Upper lobe of left lung (tissue), 6 donors: ENCODE measurements around the gene TBXAS1. TPM values are rescaled to one million over a fixed set of nuclear protein-coding genes. Genes with fewer than 3 reads are reported as not detected.

Experiments used
- ATAC-seq, 2 donors: fragments of 200-7000 bp; cut with Tn5 transposase; one replicate each; pipeline ENCODE4 v1.9.1; 2022; ENCODE audit warnings: mild to moderate bottlenecking in 2 of 2, moderate library complexity in 2 of 2; ENCODE audit not compliant: low FRiP score in 2 of 2
- DNase-seq, 2 donors: peaks; one replicate each; pipeline ENCODE4 v3.0.0-alpha.2; 2019 to 2020
- H3K27ac ChIP-seq, 4 donors: fragments of 200-600 bp; sonication (generic); one replicate each; pipeline ENCODE4 v1.5.1; 2016 to 2019
- H3K27me3 ChIP-seq, 4 donors: fragments of 200-600 bp; sonication (generic); one replicate each; pipeline ENCODE4 v1.5.1; 2017 to 2019
- H3K36me3 ChIP-seq, 4 donors: fragments of 200-600 bp; sonication (generic); one replicate each; pipeline ENCODE4 v1.5.1; 2016 to 2019
- H3K4me1 ChIP-seq, 4 donors: fragments of 200-600 bp; sonication (generic); one replicate each; pipeline ENCODE4 v1.5.1; 2018 to 2019
- H3K4me3 ChIP-seq, 4 donors: fragments of 200-600 bp; sonication (generic); one replicate each; pipeline ENCODE4 v1.5.1; 2017 to 2019; ENCODE audit warnings: mild to moderate bottlenecking in 2 of 4, moderate library complexity in 1 of 4
- H3K9me3 ChIP-seq, 4 donors: fragments of 200-600 bp; sonication (generic); one replicate each; pipeline ENCODE4 v1.5.1; 2018 to 2019
- CTCF ChIP-seq, 6 experiments: fragments of 450-650 bp in 4 of 6; fragments of 200-600 bp in 2 of 6; sonication (generic) in 2 of 6; IDR thresholded peaks; one replicate each; pipeline ENCODE4 v1.5.1; 2016 to 2019; ENCODE audit warnings: antibody characterized with exemption in 6 of 6
- EP300 ChIP-seq, 4 donors: sonication (generic); formaldehyde crosslinking; IDR thresholded peaks; one replicate each; pipeline ENCODE4 v1.5.1; 2017; ENCODE audit warnings: antibody characterized with exemption in 4 of 4, control low read depth in 2 of 4
- POLR2A ChIP-seq, 4 donors: fragments of 450-650 bp; IDR thresholded peaks; one replicate each; pipeline ENCODE4 v1.5.1; 2016 to 2017; ENCODE audit warnings: antibody characterized with exemption in 4 of 4, mild to moderate bottlenecking in 2 of 4
- POLR2AphosphoS5 ChIP-seq, 2 donors: sonication (generic); formaldehyde crosslinking; IDR thresholded peaks; one replicate each; pipeline ENCODE4 v1.5.1; 2017; ENCODE audit warnings: antibody characterized with exemption in 2 of 2
- WGBS, 2 donors: methylation state at CpG; one replicate each; pipeline ENCODE4 v1.1.5; 2017 to 2018; 5-methylcytosine and 5-hydroxymethylcytosine counted together
- total RNA-seq, 6 donors: library from RNA; depleted of rRNA in 4 of 6; stranded (reverse); fragments of >200 nt in 4 of 6; gene quantifications; one replicate each; pipeline versions ENCODE4 v1.1.0 to v1.2.1, GENCODE V29; 2016 to 2021
- donor health status: DM: no; HTN: no; CAD: no; lungs with moderate emphysema.
- donor health status: DM: no; HTN: yes; CAD: no; lungs with severe emphysema.

Gene TBXAS1
- total RNA-seq, 6 donors from 2014 or later: 62.8 to 317 (median 85.6) TPM

- H3K9me3 ChIP-seq: no peaks in the 10 kb centered on the region
- no peak for TF ChIP-seq CTCF (IDR thresholded peaks at IDR 0.05)
- no peak for TF ChIP-seq POLR2AphosphoS5 (IDR thresholded peaks at IDR 0.05)
- no peak for TF ChIP-seq EP300 (IDR thresholded peaks at IDR 0.05)
- TF ChIP-seq POLR2A (IDR thresholded peaks at IDR 0.05): no peak
- H3K4me3 ChIP-seq: no peak overlapping the region
- no peak overlapping the region for H3K27ac ChIP-seq
- no peaks in the 10 kb centered on the region for H3K36me3 ChIP-seq
- DNase-seq (no peak), ATAC-seq (no peak)
- H3K27me3 ChIP-seq: no peaks in the 10 kb centered on the region
- peaks cover 0 to 8% (median 4%) of the 10 kb centered on the region in 4 donors for H3K4me1 ChIP-seq
- WGBS, 2 donors: 61 to 68% methylated on average over 6 of the region's 7 CpGs
Measured at GRCh38 chr7:139884441-139884840, 55.4 kb downstream of the TBXAS1 start.

DNA sequence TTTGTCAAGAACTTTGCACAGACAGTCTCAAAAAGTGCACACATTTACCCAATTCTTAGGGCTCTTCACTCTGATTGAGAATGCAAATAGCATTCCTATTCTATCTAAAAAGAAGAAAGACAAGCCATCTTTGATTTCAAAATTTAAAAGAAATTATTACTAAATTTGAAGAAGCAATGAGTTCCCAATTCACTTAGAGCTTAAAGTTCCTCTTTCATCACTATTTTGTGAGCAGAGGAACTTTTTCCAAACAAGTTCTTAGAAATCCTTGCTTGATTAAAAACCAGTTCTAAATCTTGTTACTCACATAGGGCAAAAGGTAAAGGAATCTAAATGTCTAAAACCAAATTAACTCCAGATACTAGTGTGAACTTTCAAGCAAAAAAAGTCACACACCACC is 56.4 kb downstream of the TBXAS1 start:
- ATAC-seq (no peak), DNase-seq (no peak)
- no peak overlapping the region for H3K27ac ChIP-seq

GRCh38 chr7:139886206-139886605 is 57.1 kb downstream of the TBXAS1 start:
- no peaks in the 10 kb centered on the region for H3K9me3 ChIP-seq
- no peaks in the 10 kb centered on the region for H3K36me3 ChIP-seq
- peaks cover 0 to 8% (median 4%) of the 10 kb centered on the region in 4 donors for H3K4me1 ChIP-seq
- no peak for TF ChIP-seq POLR2A (IDR thresholded peaks at IDR 0.05)
- TF ChIP-seq EP300 (IDR thresholded peaks at IDR 0.05): no peak
- TF ChIP-seq POLR2AphosphoS5 (IDR thresholded peaks at IDR 0.05): no peak
- TF ChIP-seq CTCF (IDR thresholded peaks at IDR 0.05): no peak
- ATAC-seq: peak in 1 of 2 donors; percentile 50
- DNase-seq: no peak
- H3K27ac ChIP-seq: no peak overlapping the region
- no peak overlapping the region for H3K4me3 ChIP-seq
- no peaks in the 10 kb centered on the region for H3K27me3 ChIP-seq
- 53 to 60% methylated on average over 2 of the region's 2 CpGs for WGBS, 2 donors

More for the DNA sequence above, 56.4 kb downstream of the TBXAS1 start:
- Histone ChIP-seq H3K4me3 (no peak overlapping the region), H3K36me3 (no peaks in the 10 kb centered on the region), H3K27me3 (no peaks in the 10 kb centered on the region), H3K4me1 (peaks cover 0 to 8% (median 4%) of the 10 kb centered on the region in 4 donors), H3K9me3 (no peaks in the 10 kb centered on the region)
- TF ChIP-seq CTCF (IDR thresholded peaks at IDR 0.05) (no peak), EP300 (IDR thresholded peaks at IDR 0.05) (no peak), POLR2A (IDR thresholded peaks at IDR 0.05) (no peak), POLR2AphosphoS5 (IDR thresholded peaks at IDR 0.05) (no peak)

- Histone ChIP-seq H3K9me3 (no peaks in the 10 kb centered on the region), H3K36me3 (no peaks in the 10 kb centered on the region), H3K27ac (no peak overlapping the region), H3K27me3 (no peaks in the 10 kb centered on the region), H3K4me1 (peaks cover 0 to 8% (median 4%) of the 10 kb centered on the region in 4 donors), H3K4me3 (no peak overlapping the region)
- ATAC-seq (no peak), DNase-seq (no peak)
- no peak for TF ChIP-seq EP300 (IDR thresholded peaks at IDR 0.05)
- TF ChIP-seq POLR2AphosphoS5 (IDR thresholded peaks at IDR 0.05): no peak
- no peak for TF ChIP-seq POLR2A (IDR thresholded peaks at IDR 0.05)
- TF ChIP-seq CTCF (IDR thresholded peaks at IDR 0.05): no peak
- WGBS, 2 donors: 78 to 89% methylated on average over 2 of the region's 2 CpGs
Measured at GRCh38 chr7:139886899-139887298, 57.8 kb downstream of the TBXAS1 start.

DNA sequence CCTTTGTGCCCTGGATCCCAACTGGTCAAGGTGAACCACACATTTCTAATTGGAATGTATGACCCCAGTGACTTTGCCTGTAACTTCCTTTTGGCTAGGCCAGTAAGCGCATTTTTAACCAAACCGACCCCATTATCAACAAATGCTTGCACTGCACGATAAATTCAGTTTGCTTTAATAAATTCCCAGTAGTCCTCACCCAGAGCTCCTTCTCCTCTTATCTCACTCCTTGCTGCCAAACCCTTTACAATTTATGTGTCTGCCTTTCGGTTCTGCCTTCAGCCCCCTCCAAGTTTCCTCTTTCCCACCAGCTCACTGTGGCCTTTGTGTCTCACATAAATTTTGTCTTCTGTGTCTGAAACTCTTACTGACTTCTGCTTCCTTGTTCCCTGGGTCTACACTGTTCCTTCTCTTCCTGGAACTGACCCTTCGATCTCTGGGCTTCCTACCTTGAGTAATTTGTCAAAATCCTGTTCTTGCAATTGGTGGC is 59.0 kb downstream of the TBXAS1 start:
- Histone ChIP-seq H3K4me1 (peaks cover 0 to 8% (median 4%) of the 10 kb centered on the region in 4 donors), H3K27ac (peak overlapping the region; percentile 2 to 45 (median 26)), H3K4me3 (no peak overlapping the region), H3K9me3 (no peaks in the 10 kb centered on the region), H3K27me3 (no peaks in the 10 kb centered on the region), H3K36me3 (no peaks in the 10 kb centered on the region)
- DNase-seq (no peak), ATAC-seq (peak; percentile 61 to 71)
- 53 to 75% methylated on average over 5 of the region's 5 CpGs for WGBS, 2 donors
- TF ChIP-seq EP300 (IDR thresholded peaks at IDR 0.05) (no peak), POLR2A (IDR thresholded peaks at IDR 0.05) (no peak), POLR2AphosphoS5 (IDR thresholded peaks at IDR 0.05) (no peak), CTCF (IDR thresholded peaks at IDR 0.05) (no peak)
